Breast epithelium (tissue), 3 donors: ENCODE data around the gene YWHAG.

Source experiments
- POLR2AphosphoS5 ChIP-seq, 3 donors: sonication (generic); formaldehyde crosslinking; IDR thresholded peaks; one replicate each; pipeline ENCODE4 v1.6.1; 2017; ENCODE audit warnings: antibody characterized with exemption in 3 of 3
- TF ChIP-seq, protein P1 (sequence below), 3 donors: fragments of 450-650 bp; IDR thresholded peaks; one replicate each; pipeline ENCODE4 v1.5.1; 2016 to 2017; ENCODE audit warnings: antibody characterized with exemption in 3 of 3, mild to moderate bottlenecking in 3 of 3, moderate library complexity in 3 of 3

DNA sequence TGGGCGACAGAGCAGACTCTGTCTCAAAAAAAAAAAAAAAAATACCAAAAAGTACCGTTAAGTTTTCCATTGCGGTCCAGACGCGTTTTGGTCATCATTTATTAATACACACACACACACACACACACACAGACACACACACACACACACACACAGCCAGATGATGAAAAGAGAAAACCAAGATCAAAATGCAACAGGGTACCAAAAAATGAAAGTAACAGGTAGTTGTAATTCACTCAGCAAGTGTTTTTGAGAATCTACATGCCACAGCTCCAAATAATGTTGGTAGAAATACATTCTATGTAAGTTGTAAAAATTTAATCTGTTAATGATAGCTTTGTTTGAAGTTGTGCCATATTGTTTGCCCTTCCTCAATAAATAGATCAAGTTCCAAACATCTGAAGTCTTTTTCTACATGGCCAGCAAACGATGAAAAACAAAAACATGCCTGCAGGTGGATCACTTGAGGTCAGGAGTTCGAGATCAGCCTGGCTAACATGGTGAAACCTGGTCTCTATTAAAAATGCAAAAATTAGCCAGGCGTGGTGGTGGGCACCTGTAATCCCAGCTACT, 9.4 kb downstream of the YWHAG start:
- no peak for TF ChIP-seq POLR2AphosphoS5 (IDR thresholded peaks at IDR 0.05)
- TF ChIP-seq, protein P1, sequence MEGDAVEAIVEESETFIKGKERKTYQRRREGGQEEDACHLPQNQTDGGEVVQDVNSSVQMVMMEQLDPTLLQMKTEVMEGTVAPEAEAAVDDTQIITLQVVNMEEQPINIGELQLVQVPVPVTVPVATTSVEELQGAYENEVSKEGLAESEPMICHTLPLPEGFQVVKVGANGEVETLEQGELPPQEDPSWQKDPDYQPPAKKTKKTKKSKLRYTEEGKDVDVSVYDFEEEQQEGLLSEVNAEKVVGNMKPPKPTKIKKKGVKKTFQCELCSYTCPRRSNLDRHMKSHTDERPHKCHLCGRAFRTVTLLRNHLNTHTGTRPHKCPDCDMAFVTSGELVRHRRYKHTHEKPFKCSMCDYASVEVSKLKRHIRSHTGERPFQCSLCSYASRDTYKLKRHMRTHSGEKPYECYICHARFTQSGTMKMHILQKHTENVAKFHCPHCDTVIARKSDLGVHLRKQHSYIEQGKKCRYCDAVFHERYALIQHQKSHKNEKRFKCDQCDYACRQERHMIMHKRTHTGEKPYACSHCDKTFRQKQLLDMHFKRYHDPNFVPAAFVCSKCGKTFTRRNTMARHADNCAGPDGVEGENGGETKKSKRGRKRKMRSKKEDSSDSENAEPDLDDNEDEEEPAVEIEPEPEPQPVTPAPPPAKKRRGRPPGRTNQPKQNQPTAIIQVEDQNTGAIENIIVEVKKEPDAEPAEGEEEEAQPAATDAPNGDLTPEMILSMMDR (IDR thresholded peaks at IDR 0.05), result no peak
